Measurements from ENCODE around the gene AJAP1. TPM values are rescaled to one million over a fixed set of nuclear protein-coding genes. Genes with fewer than 3 reads are reported as not detected.

Gene AJAP1
- total and polyA plus RNA-seq, 2 experiments from 2014 or later: not detected

- TF ChIP-seq ZNF462 (CRISPR knock-in tag; IDR thresholded peaks at IDR 0.05) (no peak), STAT1 (IDR thresholded peaks at IDR 0.05; ENCODE audit: unreplicated experiment) (no peak), NANOG (IDR thresholded peaks at IDR 0.05; ENCODE audit: borderline replicate concordance) (no peak), CTCF (conservative IDR thresholded peaks at IDR 0.05; ENCODE audit: low read depth in 2 of 2) (no peak), ZNF331 (CRISPR knock-in tag; IDR thresholded peaks at IDR 0.05; ENCODE audit: low read depth) (no peak)
Observed at GRCh38 chr1:4797429-4797828, 143.0 kb downstream of the AJAP1 start (continued).

GRCh38 chr1:4801192-4801924, 146.9 kb downstream of the AJAP1 start:
- H3K79me2 ChIP-seq (replicated peaks; ENCODE audit: insufficient read depth): no peaks in the 10 kb centered on the region
- no peaks in the 10 kb centered on the region for H3K27me3 ChIP-seq (ENCODE audit: insufficient read depth)
- no peak overlapping the region for H3K4me3 ChIP-seq
- no peaks in the 10 kb centered on the region for H3K4me1 ChIP-seq (ENCODE audit: insufficient read depth)
- no peak for ATAC-seq
- Mint-ChIP-seq H3K9me3 (peaks cover 56% of the 10 kb centered on the region), H3K27ac (no peak overlapping the region), H3K36me3 (ENCODE audit: low read depth) (peaks cover 25% of the 10 kb centered on the region), H3K27me3 (ENCODE audit: insufficient read depth, low read depth, poor library complexity) (peaks cover 2% of the 10 kb centered on the region), H3K4me1 (no peaks in the 10 kb centered on the region), H3K4me3 (no peak overlapping the region)
- H3F3A ChIP-seq (replicated peaks; ENCODE audit: low read depth): no peaks in the 10 kb centered on the region
- H3K27ac ChIP-seq (ENCODE audit: low read depth): no peak overlapping the region
- H4K20me1 ChIP-seq (replicated peaks; ENCODE audit: insufficient read depth): no peaks in the 10 kb centered on the region
- H3K4me2 ChIP-seq: no peak overlapping the region
- no peak for DNase-seq (ENCODE audit: low spot score)
- H3K9me2 ChIP-seq (ENCODE audit: insufficient read depth): no peaks in the 10 kb centered on the region
- no peaks in the 10 kb centered on the region for H3K36me3 ChIP-seq (ENCODE audit: insufficient read depth)
- no peak overlapping the region for H2AFZ ChIP-seq
- TF ChIP-seq REST (IDR thresholded peaks at IDR 0.05; ENCODE audit: unreplicated experiment) (no peak), ETS1 (IDR thresholded peaks at IDR 0.05) (no peak), CTCF (conservative IDR thresholded peaks at IDR 0.05; ENCODE audit: low read depth in 2 of 2) (no peak), STAT1 (IDR thresholded peaks at IDR 0.05; ENCODE audit: unreplicated experiment) (no peak), EZH2 (IDR thresholded peaks at IDR 0.05; ENCODE audit: low read depth, unreplicated experiment) (no peak), POLR2AphosphoS5 (IDR thresholded peaks at IDR 0.05; ENCODE audit: low read depth) (no peak)

Measured in GM23338 (cell line).